Measurements from ENCODE around the gene MRM3. TPM values are rescaled to one million over a fixed set of nuclear protein-coding genes. Genes with fewer than 3 reads are reported as not detected.
A peak's percentile ranks its signal among the peaks of the same experiment; 100 is the strongest.
"Not testable (repeated sequence)": the region's sequence is repeated elsewhere in the genome, so short reads cannot be mapped to it uniquely, and the experiment has no call there.

Gene MRM3
- total RNA-seq, 1 donor from 2014 or later, result 32.8 TPM

DNA sequence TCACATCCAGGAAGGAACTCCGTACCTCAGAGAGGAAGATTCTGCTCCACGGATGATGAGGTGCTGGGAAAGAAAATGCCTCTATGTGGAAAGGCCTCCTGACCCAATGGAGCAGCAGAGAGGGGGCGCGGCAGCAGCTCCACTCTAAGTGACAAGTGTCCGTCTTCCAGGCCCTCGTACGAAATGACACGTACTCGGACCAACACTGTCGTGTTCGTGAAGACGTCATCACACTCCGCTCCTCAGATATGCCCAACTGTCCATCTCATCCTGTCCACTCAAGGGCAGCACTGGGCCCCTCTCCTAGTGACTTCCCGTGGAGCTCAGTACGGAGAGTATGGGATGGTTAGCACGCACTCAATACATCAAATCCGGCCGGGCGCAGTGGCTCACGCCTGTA, 32.2 kb downstream of the MRM3 start:
- no peak for DNase-seq (ENCODE audit: low read depth)

DNA sequence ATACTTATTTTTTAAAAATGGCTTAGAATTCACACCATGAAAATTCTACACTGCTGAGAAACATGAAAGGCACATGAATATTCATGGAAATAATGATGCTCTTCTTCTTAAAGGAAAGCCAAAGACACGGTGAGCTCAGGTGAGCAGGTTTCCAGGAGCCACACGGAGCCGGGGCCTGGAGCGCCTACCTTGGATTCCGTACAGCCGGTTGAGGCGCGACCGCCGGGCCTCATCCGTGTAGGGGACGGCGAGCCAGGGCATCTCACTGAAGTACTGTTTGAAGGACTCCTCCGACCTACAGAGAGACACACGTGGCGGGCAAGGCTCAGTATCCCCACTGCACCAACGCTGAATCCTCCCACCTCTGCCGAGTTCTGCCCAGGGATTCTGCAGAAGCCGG, 37.1 kb downstream of the MRM3 start:
- DNase-seq (ENCODE audit: low read depth), result no peak

DNA sequence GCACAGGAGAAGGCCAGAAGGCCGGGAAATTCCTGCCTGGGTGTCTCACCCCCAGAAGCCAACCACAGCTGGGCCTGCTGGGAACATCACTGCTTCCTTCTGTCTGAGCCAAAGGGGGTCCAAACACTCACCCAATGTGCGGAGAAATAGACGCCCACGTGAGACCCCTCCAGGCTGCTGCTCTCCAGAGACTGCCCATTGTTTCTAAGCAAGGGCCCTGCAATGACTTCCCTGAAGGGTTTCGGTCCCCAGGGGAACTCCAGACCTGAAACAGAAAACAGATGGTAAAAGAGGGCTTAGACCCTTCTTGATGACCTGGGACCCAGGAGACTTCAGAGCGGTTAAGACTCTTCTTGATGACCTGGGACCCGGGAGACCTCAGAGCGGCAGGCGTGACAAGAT, 41.3 kb downstream of the MRM3 start:
- DNase-seq (ENCODE audit: low read depth), result no peak

GRCh38 chr17:824378-824777, 42.2 kb downstream of the MRM3 start:
- DNase-seq (ENCODE audit: low read depth), result no peak

DNA sequence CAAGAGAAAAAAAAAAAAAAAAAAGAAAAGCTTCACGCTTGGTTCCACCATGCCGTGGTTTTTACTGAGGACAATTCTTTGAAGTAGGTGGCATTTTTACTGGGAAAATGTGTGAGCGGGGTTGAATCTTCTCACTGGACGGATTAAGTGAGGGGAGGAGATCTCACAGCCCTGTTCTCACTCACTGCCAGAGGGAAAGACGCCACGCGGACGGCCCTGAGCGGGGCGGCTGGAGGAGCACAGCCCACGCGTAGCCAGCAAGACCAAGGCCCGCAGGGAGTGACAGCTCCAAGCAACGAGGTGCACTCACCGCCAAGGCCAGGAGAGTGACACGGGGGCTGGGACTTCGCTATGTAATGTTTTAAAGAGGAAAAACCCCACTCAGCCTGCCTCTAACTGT, 43.1 kb downstream of the MRM3 start:
- DNase-seq (ENCODE audit: low read depth), result no peak

DNA sequence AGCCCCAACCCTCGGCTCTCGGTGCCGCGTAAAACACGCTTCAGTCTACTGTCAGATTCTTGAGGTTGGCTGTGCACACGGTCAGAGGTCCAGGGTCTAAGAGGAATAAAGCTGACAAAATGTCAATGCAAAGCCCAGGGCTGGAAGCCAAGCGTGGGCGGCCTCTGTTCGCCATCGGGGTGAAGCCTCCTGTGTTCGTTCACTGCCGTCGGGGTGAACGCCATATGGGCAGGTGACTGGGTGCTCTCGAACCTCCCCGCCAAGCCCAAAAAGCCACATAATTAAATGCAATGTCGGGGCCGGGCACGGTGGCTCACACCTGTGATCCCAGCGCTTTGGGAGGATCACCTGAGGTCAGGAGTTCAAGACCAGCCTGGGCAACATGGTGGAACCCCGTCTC, 44.6 kb downstream of the MRM3 start:
- no peak for DNase-seq (ENCODE audit: low read depth)

DNA sequence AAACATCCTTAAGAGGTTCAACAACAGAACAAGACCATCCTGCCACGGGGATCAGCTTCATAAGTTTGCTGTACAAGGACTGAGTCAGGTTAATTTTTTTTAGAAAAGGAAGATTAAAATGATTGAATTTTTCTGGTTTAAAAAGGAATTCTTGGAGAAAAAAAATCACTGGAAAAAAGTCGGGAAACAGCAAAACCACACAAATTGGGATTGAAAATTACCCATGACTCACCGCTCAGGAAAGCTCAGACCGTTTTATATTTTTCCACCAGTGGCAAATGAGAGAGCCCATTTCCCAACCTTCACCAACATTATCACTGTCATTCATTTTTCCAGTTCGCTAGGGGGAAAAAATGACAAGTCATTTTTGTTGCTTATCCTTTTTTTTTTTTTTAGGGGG, 46.6 kb downstream of the MRM3 start:
- no peak for DNase-seq (ENCODE audit: low read depth)

DNA sequence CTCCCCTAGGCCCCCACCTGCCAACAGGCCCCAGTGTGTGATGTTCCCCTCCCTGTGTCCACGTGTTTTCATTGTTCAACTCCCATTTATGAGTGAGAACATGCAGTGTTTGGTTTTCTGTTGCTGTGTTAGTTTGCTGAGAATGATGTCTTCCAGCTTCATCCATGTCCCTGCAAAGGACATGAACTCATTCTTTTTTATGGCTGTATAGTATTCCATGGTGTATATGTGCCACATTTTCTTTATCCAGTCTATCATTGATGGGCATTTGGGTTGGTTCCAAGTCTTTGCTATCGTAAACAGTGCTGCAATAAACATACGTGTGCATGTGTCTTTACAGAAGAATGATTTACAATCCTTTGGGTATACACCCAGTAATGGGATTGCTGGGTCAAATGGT, 47.5 kb downstream of the MRM3 start:
- DNase-seq (ENCODE audit: low read depth), result not testable (repeated sequence)

GRCh38 chr17:830381-830780, 48.2 kb downstream of the MRM3 start:
- no peak for DNase-seq (ENCODE audit: low read depth)

DNA sequence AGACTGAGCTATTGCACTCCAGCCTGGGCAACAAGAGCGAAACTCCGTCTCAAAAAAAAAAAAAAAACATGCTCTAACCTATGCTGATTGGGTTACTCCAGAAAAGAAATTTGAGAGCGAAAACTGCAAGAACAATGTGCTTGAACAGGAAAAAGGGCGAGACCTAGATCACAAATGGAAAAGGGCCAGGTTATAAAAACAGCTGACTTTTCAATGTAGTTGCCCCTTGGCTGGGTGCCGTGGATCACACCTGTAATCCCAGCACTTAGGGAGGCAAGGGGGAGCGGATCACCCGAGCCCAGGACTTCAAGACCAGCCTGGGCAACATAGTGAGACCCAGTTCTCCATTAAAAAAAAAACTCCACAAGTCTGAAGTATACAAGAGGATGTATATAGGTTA, 48.8 kb downstream of the MRM3 start:
- no peak for DNase-seq (ENCODE audit: low read depth)

- DNase-seq (ENCODE audit: low read depth), result no peak
Measured at GRCh38 chr17:834136-834535, 52.0 kb downstream of the MRM3 start.

- peak; percentile 99 for DNase-seq (ENCODE audit: low read depth)
Measured at GRCh38 chr17:835263-835662, 53.1 kb downstream of the MRM3 start.

DNA sequence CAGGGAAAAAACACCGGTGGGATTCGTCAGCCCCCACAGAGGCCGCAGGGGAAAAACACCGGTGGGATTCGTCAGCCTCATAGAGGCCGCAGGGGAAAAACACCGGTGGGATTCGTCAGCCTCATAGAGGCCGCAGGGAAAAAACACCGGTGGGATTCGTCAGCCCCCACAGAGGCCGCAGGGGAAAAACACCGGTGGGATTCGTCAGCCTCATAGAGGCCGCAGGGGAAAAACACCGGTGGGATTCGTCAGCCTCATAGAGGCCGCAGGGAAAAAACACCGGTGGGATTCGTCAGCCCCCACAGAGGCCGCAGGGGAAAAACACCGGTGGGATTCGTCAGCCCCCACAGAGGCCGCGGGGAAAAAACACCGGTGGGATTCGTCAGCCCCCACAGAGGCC, 53.6 kb downstream of the MRM3 start:
- not testable (repeated sequence) for DNase-seq (ENCODE audit: low read depth)

DNA sequence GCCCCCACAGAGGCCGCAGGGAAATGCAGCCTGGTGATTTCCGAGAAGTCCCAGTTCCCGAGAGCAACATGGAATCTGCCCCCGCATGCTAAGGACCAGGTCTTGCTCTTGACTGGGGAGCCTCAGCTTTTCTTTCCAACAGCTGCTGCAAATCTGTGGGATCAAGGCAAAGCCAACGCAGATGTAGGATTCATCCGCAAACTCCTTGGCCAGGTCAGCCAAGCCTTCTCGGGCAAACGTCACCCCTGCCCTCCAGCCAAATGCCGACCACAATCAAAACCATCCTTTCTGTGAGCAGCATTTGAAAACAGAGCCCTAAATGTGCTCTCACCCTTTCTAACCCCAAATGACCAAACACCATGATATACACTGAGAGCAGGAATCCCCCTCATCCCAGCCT, 54.0 kb downstream of the MRM3 start:
- DNase-seq (ENCODE audit: low read depth), result peak; percentile 89

DNA sequence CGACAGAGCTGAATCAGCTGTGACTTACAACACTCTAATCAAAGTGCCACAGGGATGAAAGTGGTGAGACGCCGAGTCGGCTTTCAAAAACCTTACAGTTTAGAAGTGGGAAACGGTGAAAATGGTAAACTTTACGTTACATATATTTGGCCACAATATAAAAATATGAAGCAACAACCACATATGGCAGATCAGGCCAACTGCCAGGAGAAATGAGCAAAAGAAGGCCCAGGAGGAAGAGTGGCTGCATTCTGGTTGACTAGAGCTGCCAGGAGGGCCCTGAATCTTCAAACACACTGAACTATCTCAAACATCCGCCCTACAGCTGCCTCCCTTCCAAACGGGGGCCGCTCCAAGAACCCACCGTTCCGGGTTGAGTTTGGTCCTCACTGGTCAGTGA, 56.3 kb downstream of the MRM3 start:
- DNase-seq (ENCODE audit: low read depth), result no peak

- DNase-seq (ENCODE audit: low read depth), result no peak
Measured at GRCh38 chr17:841313-841712, 59.2 kb downstream of the MRM3 start.

Other genes starting within 250 kb of the MRM3 start
- 10.6 and 10.8 TPM in 2 replicates for gene VPS53, start 67.5 kb upstream of the MRM3 start, total RNA-seq
- gene TLCD3A, start 49.8 kb upstream of the MRM3 start, total RNA-seq, result 10.2 and 11.3 TPM in 2 replicates
- 11.4 TPM in 2 replicates for gene GEMIN4, start 30.1 kb upstream of the MRM3 start, total RNA-seq
- 89.4 and 103 TPM in 2 replicates for gene GLOD4, start 73 bp upstream of the MRM3 start, total RNA-seq
- 9.6 and 17.2 TPM in 2 replicates for gene NXN, start 197.4 kb downstream of the MRM3 start, total RNA-seq
- 35.8 and 36.7 TPM in 2 replicates for gene TIMM22, start 214.8 kb downstream of the MRM3 start, total RNA-seq